Ishikawa (cell line): Measurements from ENCODE around the gene ESYT2.

Experiments used
- CEBPB ChIP-seq: IDR thresholded peaks from 2 replicates; pipeline ENCODE4 v1.6.1; 2012
- EP300 ChIP-seq: IDR thresholded peaks from 2 replicates; pipeline ENCODE4 v1.6.1; 2012; ENCODE audit warnings: borderline replicate concordance
- FOXM1 ChIP-seq: IDR thresholded peaks from 2 replicates; pipeline ENCODE4 v1.6.1; 2012; ENCODE audit warnings: low read depth, borderline replicate concordance
- MAX ChIP-seq: IDR thresholded peaks from 2 replicates; pipeline ENCODE4 v1.6.1; 2012
- NFIC ChIP-seq: IDR thresholded peaks from 2 replicates; pipeline ENCODE4 v1.6.1; 2012
- RAD21 ChIP-seq: IDR thresholded peaks from 2 replicates; pipeline ENCODE4 v1.6.1; 2012; ENCODE audit warnings: low read depth
- REST ChIP-seq: IDR thresholded peaks from 2 replicates; pipeline ENCODE4 v1.6.1; 2012; ENCODE audit warnings: low read depth, mild to moderate bottlenecking
- TAF1 ChIP-seq: IDR thresholded peaks from 2 replicates; pipeline ENCODE4 v1.6.1; 2012; ENCODE audit warnings: low read depth, mild to moderate bottlenecking
- TCF12 ChIP-seq: IDR thresholded peaks from 2 replicates; pipeline ENCODE4 v1.6.1; 2012; ENCODE audit warnings: low read depth
- TEAD4 ChIP-seq: IDR thresholded peaks from 2 replicates; pipeline ENCODE4 v1.6.1; 2012
- USF1 ChIP-seq: IDR thresholded peaks from 2 replicates; pipeline ENCODE4 v1.6.1; 2012
- YY1 ChIP-seq: IDR thresholded peaks from 2 replicates; pipeline ENCODE4 v1.6.1; 2012; ENCODE audit warnings: low read depth
- ZBTB7A ChIP-seq: IDR thresholded peaks from 2 replicates; pipeline ENCODE4 v1.6.1; 2012; ENCODE audit warnings: low read depth

- TF ChIP-seq REST: no peak
- no peak for TF ChIP-seq NFIC
- no peak for TF ChIP-seq RAD21
- TF ChIP-seq TAF1: no peak
- TF ChIP-seq YY1: no peak
- TF ChIP-seq TCF12: no peak
- TF ChIP-seq MAX: no peak
- no peak for TF ChIP-seq FOXM1
- TF ChIP-seq TEAD4: no peak
- no peak for TF ChIP-seq EP300
- no peak for TF ChIP-seq CEBPB
- no peak for TF ChIP-seq ZBTB7A
- TF ChIP-seq USF1: no peak
Measured at GRCh38 chr7:158791107-158791506, 38.2 kb downstream of the ESYT2 start.
